ENCODE measurements around the gene ORC1.

DNA sequence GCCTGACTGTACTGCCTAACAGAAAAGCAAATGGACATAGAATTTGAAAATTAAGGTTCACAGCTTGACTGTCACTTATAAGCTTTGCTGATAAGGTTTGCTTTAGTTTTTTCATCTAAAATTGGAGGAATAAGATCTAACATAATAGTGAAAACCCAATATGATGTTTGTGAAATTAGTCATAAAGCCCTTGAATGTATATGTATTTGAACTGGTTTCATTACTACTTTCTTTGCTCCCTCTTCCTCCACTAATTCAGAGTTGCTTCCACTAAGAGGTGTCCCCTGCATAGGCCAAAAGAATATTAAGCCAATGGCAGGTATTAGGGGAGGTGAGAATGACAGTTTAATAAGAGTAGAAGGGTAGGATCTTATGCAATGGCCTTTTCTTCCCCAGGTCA lies 10.7 kb upstream of the ORC1 start:
- TF ChIP-seq CTCF (IDR thresholded peaks at IDR 0.05) (no peak), ZFX (IDR thresholded peaks at IDR 0.05; ENCODE audit: borderline replicate concordance) (no peak)
